Vagina (tissue), 2 donors: ENCODE results near the gene ZNF57. TPM values are rescaled to one million over a fixed set of nuclear protein-coding genes. Genes with fewer than 3 reads are reported as not detected.
"Not testable (repeated sequence)": the region's sequence is repeated elsewhere in the genome, so short reads cannot be mapped to it uniquely, and the experiment has no call there.

Source experiments
- DNase-seq, 2 donors: peaks; one replicate each; pipeline ENCODE4 v3.0.0-alpha.2; 2017; ENCODE audit errors: extremely low spot score in 2 of 2
- H3K27ac ChIP-seq: fragments of 200-600 bp; sonication (generic); one replicate; pipeline ENCODE4 v1.5.1; 2019
- H3K27me3 ChIP-seq: fragments of 200-600 bp; sonication (generic); one replicate; pipeline ENCODE4 v1.5.1; 2019
- H3K36me3 ChIP-seq, 2 donors: fragments of 200-600 bp; sonication (generic); one replicate each; pipeline ENCODE4 v1.5.1; 2017 to 2019
- H3K4me1 ChIP-seq: fragments of 200-600 bp; sonication (generic); one replicate; pipeline ENCODE4 v1.5.1; 2019
- H3K4me3 ChIP-seq, 2 donors: fragments of 200-600 bp; sonication (generic); 1 replicate in 1 of 2; 2 replicates in 1 of 2; pipeline ENCODE4 v1.5.1; 2016 to 2019
- H3K9me3 ChIP-seq: fragments of 200-600 bp; sonication (generic); one replicate; pipeline ENCODE4 v1.5.1; 2019
- CTCF ChIP-seq, 3 experiments: fragments of 450-650 bp in 2 of 3; fragments of 200-600 bp in 1 of 3; sonication (generic) in 1 of 3; IDR thresholded peaks; one replicate each; pipeline ENCODE4 v1.5.1; 2017 to 2019; ENCODE audit warnings: antibody characterized with exemption in 3 of 3, mild to moderate bottlenecking in 2 of 3, moderate library complexity in 2 of 3
- POLR2A ChIP-seq, 2 donors: fragments of 450-650 bp; IDR thresholded peaks; one replicate each; pipeline ENCODE4 v1.6.1; 2017; ENCODE audit warnings: antibody characterized with exemption in 2 of 2, mild to moderate bottlenecking in 2 of 2, moderate library complexity in 2 of 2
- POLR2AphosphoS5 ChIP-seq, 2 donors: sonication (generic); formaldehyde crosslinking; IDR thresholded peaks; one replicate each; pipeline ENCODE4 v1.9.0; 2017; ENCODE audit warnings: antibody characterized with exemption in 2 of 2, mild to moderate bottlenecking in 2 of 2, low read depth in 1 of 2; ENCODE audit not compliant: insufficient read depth in 1 of 2
- intact Hi-C: fragments of 100-400 bp; cut with DNase I; formaldehyde crosslinking; loops from one replicate; pipeline ENCODE4 v1.15.1; 2023
- total RNA-seq: library from RNA; depleted of rRNA; stranded (reverse); fragments of >200 nt; gene quantifications from one replicate; pipeline ENCODE4 v1.2.3, GENCODE V29; 2016

The ZNF57 gene
- total RNA-seq, 1 donor from 2014 or later, result 7.4 TPM

GRCh38 chr19:2902590-2903218, 2.0 kb downstream of the ZNF57 start:
- TF ChIP-seq POLR2A (IDR thresholded peaks at IDR 0.05) (no peak), POLR2AphosphoS5 (IDR thresholded peaks at IDR 0.05; ENCODE audit: insufficient read depth in 1 of 2, low read depth in 1 of 2) (no peak), CTCF (IDR thresholded peaks at IDR 0.05) (no peak)
- Histone ChIP-seq H3K4me3 (peak overlapping the region in 1 of 2 donors; percentile 71), H3K27ac (no peak overlapping the region), H3K36me3 (no peaks in the 10 kb centered on the region), H3K4me1 (peaks cover 15% of the 10 kb centered on the region), H3K9me3 (no peaks in the 10 kb centered on the region), H3K27me3 (no peaks in the 10 kb centered on the region)
- intact Hi-C loops, result no loop called here
- no peak for DNase-seq

DNA sequence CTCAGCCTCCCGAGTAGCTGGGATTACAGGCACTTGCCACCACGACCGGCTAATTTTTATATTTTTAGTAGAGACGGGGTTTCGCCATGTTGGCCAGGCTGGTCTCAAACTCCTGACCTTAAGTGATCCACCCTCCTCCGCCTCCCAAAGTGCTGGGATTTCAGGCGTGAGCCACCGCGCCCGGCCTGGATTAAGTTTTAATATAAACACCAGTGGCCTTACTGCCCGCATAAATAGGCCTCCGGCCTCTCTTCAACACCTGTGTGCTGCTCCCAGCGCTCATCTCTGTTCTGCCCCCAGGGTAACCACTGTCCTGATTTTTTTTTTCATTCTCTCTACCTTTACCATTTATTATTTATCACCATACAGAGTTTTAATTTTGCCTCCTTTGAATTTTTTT, 2.6 kb downstream of the ZNF57 start:
- H3K9me3 ChIP-seq, DNase-seq, H3K27ac ChIP-seq, intact Hi-C loops, H3K27me3 ChIP-seq, H3K4me3 ChIP-seq, H3K36me3 ChIP-seq: not testable (repeated sequence)
- peaks cover 15% of the 10 kb centered on the region for H3K4me1 ChIP-seq

GRCh38 chr19:2905918-2906519, 5.3 kb downstream of the ZNF57 start:
- Histone ChIP-seq H3K27ac (no peak overlapping the region), H3K9me3 (no peaks in the 10 kb centered on the region), H3K36me3 (no peaks in the 10 kb centered on the region), H3K4me3 (no peak overlapping the region), H3K4me1 (peaks cover 20% of the 10 kb centered on the region), H3K27me3 (no peaks in the 10 kb centered on the region)
- no peak for TF ChIP-seq POLR2AphosphoS5 (IDR thresholded peaks at IDR 0.05; ENCODE audit: insufficient read depth in 1 of 2, low read depth in 1 of 2)
- intact Hi-C loops, result no loop called here
- DNase-seq, result no peak

GRCh38 chr19:2906631-2907195, 6.0 kb downstream of the ZNF57 start:
- no peak overlapping the region for H3K27ac ChIP-seq
- no peak overlapping the region for H3K4me3 ChIP-seq
- H3K9me3 ChIP-seq, result no peaks in the 10 kb centered on the region
- peaks cover 13% of the 10 kb centered on the region for H3K4me1 ChIP-seq
- no peaks in the 10 kb centered on the region for H3K36me3 ChIP-seq
- no peaks in the 10 kb centered on the region for H3K27me3 ChIP-seq
- TF ChIP-seq POLR2A (IDR thresholded peaks at IDR 0.05) (no peak), CTCF (IDR thresholded peaks at IDR 0.05) (no peak), POLR2AphosphoS5 (IDR thresholded peaks at IDR 0.05; ENCODE audit: insufficient read depth in 1 of 2, low read depth in 1 of 2) (no peak)
- intact Hi-C loops, result no loop called here
- no peak for DNase-seq

DNA sequence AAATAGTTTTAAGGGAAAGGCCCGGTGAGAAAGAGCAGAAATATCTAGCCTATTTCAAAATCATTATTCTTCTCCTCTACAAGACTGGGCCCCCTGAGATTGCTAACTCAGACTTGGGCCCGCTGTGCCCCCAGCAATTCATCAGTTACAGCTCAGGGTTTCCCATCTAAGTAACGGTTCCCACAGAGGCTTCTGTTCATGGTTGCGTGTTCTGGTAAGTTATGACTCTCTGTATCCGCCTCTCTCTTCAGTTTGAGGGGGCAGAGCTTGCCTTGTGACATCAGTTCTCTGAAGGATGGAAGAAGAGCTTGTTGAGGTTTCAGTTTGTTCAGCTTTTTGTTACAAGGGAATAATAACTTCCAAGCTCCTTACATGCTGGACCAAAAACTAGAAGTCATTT, 11.6 kb downstream of the ZNF57 start:
- intact Hi-C loops, result no loop called here

More for the DNA sequence above, 11.6 kb downstream of the ZNF57 start:
- no peak for DNase-seq
- H3K4me1 ChIP-seq, result peaks cover 5% of the 10 kb centered on the region
- no peak for TF ChIP-seq POLR2AphosphoS5 (IDR thresholded peaks at IDR 0.05; ENCODE audit: insufficient read depth in 1 of 2, low read depth in 1 of 2)
- no peak for TF ChIP-seq CTCF (IDR thresholded peaks at IDR 0.05)
- no peak for TF ChIP-seq POLR2A (IDR thresholded peaks at IDR 0.05)
- no peaks in the 10 kb centered on the region for H3K27me3 ChIP-seq
- no peak overlapping the region for H3K27ac ChIP-seq
- H3K9me3 ChIP-seq, result no peaks in the 10 kb centered on the region
- H3K4me3 ChIP-seq, result no peak overlapping the region
- H3K36me3 ChIP-seq, result peaks cover 0 to 13% of the 10 kb centered on the region in 2 donors
